Panc1 (cell line): ENCODE results near the gene NAA60.

Experiments
- POLR2AphosphoS5 ChIP-seq: IDR thresholded peaks from 2 replicates; pipeline ENCODE4 v1.6.1; 2012; ENCODE audit warnings: mild to moderate bottlenecking, low read depth, low read length, moderate library complexity
- TCF7L2 ChIP-seq: IDR thresholded peaks from 2 replicates; pipeline ENCODE4 v1.6.1; 2011; ENCODE audit warnings: mild to moderate bottlenecking, low read depth, low read length, inconsistent platforms
- TF ChIP-seq, protein P1 (sequence below): fragments of 450-650 bp; IDR thresholded peaks from 2 replicates; pipeline ENCODE4 v1.5.1; 2017; ENCODE audit warnings: mild to moderate bottlenecking

DNA sequence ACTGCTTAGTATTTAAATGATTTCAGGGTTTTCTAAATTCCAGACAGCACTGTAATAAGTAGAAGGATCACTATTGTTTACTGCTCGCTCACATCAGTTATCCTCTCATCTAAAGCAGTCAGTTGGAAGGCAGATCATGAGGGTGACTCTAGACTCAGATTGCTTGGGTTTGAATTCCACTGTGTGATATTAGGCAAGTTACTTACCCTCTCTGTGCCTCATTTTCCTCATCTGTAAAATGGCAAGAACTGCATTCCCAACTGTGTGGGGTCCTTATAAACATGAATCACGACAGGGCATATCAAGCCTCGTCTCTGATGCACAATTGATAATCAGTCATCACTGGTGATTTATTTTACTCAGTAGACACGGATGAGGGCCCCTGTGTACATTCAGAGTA is 72.4 kb downstream of the NAA60 start:
- TF ChIP-seq, protein P1, sequence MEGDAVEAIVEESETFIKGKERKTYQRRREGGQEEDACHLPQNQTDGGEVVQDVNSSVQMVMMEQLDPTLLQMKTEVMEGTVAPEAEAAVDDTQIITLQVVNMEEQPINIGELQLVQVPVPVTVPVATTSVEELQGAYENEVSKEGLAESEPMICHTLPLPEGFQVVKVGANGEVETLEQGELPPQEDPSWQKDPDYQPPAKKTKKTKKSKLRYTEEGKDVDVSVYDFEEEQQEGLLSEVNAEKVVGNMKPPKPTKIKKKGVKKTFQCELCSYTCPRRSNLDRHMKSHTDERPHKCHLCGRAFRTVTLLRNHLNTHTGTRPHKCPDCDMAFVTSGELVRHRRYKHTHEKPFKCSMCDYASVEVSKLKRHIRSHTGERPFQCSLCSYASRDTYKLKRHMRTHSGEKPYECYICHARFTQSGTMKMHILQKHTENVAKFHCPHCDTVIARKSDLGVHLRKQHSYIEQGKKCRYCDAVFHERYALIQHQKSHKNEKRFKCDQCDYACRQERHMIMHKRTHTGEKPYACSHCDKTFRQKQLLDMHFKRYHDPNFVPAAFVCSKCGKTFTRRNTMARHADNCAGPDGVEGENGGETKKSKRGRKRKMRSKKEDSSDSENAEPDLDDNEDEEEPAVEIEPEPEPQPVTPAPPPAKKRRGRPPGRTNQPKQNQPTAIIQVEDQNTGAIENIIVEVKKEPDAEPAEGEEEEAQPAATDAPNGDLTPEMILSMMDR: no peak
- TF ChIP-seq POLR2AphosphoS5 (no peak), TCF7L2 (no peak)
